Measurements from ENCODE around the gene PYCR2.

PYCR2 gene

GRCh38 chr1:225953315-225953714 is 29.3 kb upstream of the PYCR2 start:
- TF ChIP-seq, protein P1, sequence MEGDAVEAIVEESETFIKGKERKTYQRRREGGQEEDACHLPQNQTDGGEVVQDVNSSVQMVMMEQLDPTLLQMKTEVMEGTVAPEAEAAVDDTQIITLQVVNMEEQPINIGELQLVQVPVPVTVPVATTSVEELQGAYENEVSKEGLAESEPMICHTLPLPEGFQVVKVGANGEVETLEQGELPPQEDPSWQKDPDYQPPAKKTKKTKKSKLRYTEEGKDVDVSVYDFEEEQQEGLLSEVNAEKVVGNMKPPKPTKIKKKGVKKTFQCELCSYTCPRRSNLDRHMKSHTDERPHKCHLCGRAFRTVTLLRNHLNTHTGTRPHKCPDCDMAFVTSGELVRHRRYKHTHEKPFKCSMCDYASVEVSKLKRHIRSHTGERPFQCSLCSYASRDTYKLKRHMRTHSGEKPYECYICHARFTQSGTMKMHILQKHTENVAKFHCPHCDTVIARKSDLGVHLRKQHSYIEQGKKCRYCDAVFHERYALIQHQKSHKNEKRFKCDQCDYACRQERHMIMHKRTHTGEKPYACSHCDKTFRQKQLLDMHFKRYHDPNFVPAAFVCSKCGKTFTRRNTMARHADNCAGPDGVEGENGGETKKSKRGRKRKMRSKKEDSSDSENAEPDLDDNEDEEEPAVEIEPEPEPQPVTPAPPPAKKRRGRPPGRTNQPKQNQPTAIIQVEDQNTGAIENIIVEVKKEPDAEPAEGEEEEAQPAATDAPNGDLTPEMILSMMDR (IDR thresholded peaks at IDR 0.05; ENCODE audit: low read depth, low read length): no peak
- Histone ChIP-seq H3K27me3 (no peaks in the 10 kb centered on the region), H3K9me3 (no peaks in the 10 kb centered on the region), H3K36me3 (no peaks in the 10 kb centered on the region), H3K4me1 (no peaks in the 10 kb centered on the region), H3K4me3 (ENCODE audit: low read depth, low read length) (no peak overlapping the region)
- no peak for DNase-seq

DNA sequence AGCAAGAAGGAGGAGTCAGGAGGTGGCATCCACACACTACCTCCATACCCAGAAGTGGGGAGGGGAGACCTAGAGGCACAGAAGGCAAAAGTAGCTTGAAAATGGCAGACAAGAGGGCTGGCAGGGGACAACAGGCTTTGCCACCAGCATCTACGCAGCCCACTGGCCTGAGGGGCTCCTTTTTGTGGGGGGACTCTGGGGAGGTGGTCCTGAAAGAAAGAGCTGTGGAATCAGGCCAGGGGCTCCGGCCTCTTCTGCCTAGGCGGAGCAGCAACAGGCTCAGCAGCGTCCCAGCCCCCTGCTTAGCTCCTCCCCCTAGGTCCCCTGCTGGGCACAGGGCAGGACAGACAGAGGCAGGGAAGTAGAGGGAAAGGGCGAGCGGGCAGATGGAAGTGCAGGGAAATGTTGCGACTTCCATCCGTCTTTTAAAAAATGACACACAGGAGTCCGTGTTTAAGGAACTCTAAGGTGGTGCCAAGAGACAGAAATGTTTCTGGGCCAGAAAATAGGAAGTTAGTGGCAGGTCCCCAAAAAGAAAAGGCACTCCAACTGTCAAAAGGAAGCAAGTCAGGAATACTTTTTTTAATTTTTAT is 27.0 kb upstream of the PYCR2 start:
- no peaks in the 10 kb centered on the region for H3K27me3 ChIP-seq
- H3K4me3 ChIP-seq (ENCODE audit: low read depth, low read length): no peak overlapping the region
- peak; percentile 28 for DNase-seq
- TF ChIP-seq, protein P1 (IDR thresholded peaks at IDR 0.05; ENCODE audit: low read depth, low read length): peak; percentile 18; the same call in 1 of the 2 replicates
- H3K9me3 ChIP-seq: no peaks in the 10 kb centered on the region
- no peaks in the 10 kb centered on the region for H3K36me3 ChIP-seq
- no peaks in the 10 kb centered on the region for H3K4me1 ChIP-seq

DNA sequence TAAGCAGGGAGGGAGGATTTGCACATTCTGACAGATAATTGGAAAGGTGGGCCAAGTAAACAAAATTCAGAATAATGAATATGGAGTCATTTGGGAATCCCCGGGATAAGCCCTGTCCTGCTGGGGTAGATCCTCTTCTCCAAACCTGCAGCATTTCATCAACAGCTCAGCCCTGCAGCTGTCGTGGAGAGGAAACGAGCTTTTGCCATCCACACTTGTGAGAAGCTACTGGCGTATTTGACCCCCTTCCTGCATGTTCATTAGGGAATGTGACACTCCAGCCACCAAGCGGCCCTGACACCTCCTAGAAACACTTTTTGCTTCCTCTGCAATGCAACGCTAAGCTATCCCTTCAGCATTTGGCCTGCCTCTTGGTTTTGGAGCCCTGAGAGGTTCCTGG is 25.0 kb upstream of the PYCR2 start:
- no peaks in the 10 kb centered on the region for H3K36me3 ChIP-seq
- TF ChIP-seq, protein P1 (IDR thresholded peaks at IDR 0.05; ENCODE audit: low read depth, low read length): no peak
- H3K4me1 ChIP-seq: no peaks in the 10 kb centered on the region
- H3K4me3 ChIP-seq (ENCODE audit: low read depth, low read length): no peak overlapping the region
- no peaks in the 10 kb centered on the region for H3K9me3 ChIP-seq
- no peaks in the 10 kb centered on the region for H3K27me3 ChIP-seq
- no peak for DNase-seq

DNA sequence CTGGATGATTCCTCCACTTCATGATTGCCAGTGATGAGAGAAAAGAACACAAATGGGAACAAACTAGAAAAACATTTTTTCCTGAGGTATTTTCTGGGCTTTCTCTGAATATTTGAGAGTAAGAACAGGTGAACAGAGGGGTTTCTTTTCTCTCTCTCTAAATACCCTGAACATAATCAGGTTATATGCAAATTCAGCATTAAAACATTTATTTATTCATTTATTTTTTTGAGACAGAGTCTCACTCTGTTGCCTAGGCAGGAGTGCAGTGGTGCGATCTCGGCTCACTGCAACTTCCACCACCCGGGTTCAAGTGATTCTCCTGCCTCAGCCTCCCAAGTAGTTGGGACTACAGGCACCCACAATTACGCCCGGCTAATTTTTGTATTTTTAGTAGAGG is 22.8 kb upstream of the PYCR2 start:
- no peak for DNase-seq
- Histone ChIP-seq H3K27me3 (no peaks in the 10 kb centered on the region), H3K36me3 (no peaks in the 10 kb centered on the region)

GRCh38 chr1:225946082-225946620 is 22.1 kb upstream of the PYCR2 start:
- TF ChIP-seq, protein P1 (IDR thresholded peaks at IDR 0.05; ENCODE audit: low read depth, low read length): no peak
- H3K27me3 ChIP-seq: no peaks in the 10 kb centered on the region
- no peaks in the 10 kb centered on the region for H3K36me3 ChIP-seq
- no peak overlapping the region for H3K4me3 ChIP-seq (ENCODE audit: low read depth, low read length)
- no peaks in the 10 kb centered on the region for H3K9me3 ChIP-seq
- no peak for DNase-seq
- no peaks in the 10 kb centered on the region for H3K4me1 ChIP-seq

More for the DNA sequence above, 22.8 kb upstream of the PYCR2 start:
- Histone ChIP-seq H3K9me3 (no peaks in the 10 kb centered on the region), H3K4me1 (no peaks in the 10 kb centered on the region), H3K4me3 (ENCODE audit: low read depth, low read length) (no peak overlapping the region)
- TF ChIP-seq, protein P1 (IDR thresholded peaks at IDR 0.05; ENCODE audit: low read depth, low read length): no peak

- Histone ChIP-seq H3K4me1 (no peaks in the 10 kb centered on the region), H3K4me3 (ENCODE audit: low read depth, low read length) (no peak overlapping the region), H3K9me3 (no peaks in the 10 kb centered on the region), H3K36me3 (no peaks in the 10 kb centered on the region), H3K27me3 (no peaks in the 10 kb centered on the region)
- TF ChIP-seq, protein P1 (IDR thresholded peaks at IDR 0.05; ENCODE audit: low read depth, low read length): no peak
- no peak for DNase-seq
Measured at GRCh38 chr1:225945564-225945963, 21.5 kb upstream of the PYCR2 start.
